IMR-90 (cell line): ENCODE results near the gene PPM1D.

Experiments used
- CTCF ChIP-seq: conservative IDR thresholded peaks from 2 replicates; pipeline ENCODE4 v1.5.1; 2012; ENCODE audit warnings: mild to moderate bottlenecking, low read depth, low read length, improper control_type of control experiment
- RCOR1 ChIP-seq: IDR thresholded peaks from 2 replicates; pipeline ENCODE4 v1.6.1; 2012; ENCODE audit warnings: mild to moderate bottlenecking, low read length, improper control_type of control experiment; ENCODE audit not compliant: insufficient replicate concordance

- no peak for TF ChIP-seq RCOR1
- no peak for TF ChIP-seq CTCF
These were observed 1.7 kb downstream of the PPM1D start for GRCh38 chr17:60601447-60602384.
